GM18873 (cell line): ENCODE measurements around the gene TIMP4.

ENCODE experiments used
- ATAC-seq: cut with Tn5 transposase; IDR thresholded peaks from one replicate; pipeline ENCODE4 v1.9.1; 2021; ENCODE audit warnings: mild to moderate bottlenecking, moderate library complexity, moderate number of reproducible peaks; ENCODE audit not compliant: unreplicated experiment, low FRiP score

TIMP4 gene

DNA sequence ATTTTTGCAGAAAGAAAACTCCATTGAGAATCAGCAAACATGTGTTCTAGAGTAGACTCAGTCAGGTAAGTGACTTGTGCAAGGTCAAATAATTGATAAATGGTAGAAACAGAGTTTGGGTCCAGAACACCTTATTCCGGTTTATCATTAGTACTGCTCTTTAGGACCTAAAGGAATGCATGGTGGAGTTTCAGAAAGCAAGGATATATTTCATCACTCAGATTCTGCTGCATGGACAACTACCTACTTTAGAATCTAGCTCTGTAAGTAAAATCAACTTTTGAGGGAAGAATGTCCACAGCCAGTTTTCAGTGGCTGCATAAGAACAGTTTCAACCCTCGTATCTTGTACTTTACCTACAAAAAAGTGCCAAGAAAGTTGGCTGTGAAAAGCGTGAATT is 43.6 kb downstream of the TIMP4 start:
- ATAC-seq = no peak

DNA sequence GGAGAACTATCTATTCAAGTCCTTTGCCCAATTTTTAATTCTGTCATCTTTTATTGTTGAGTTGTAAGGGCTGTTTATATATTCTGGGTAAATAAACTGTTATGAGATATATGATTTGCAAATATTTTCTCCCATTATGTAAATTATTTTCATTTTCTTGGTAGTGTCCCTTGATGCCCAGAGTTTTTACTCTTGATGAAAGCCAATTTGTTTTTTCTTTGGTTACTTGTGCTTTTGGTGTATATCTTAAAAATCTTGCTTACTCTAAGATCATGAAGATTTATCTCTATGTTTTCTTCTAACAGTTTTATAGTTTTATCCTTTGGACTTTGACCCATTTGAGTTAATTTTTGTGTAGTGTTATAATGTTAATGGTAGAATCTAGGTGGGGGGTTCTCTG is 44.5 kb downstream of the TIMP4 start:
- no peak for ATAC-seq

DNA sequence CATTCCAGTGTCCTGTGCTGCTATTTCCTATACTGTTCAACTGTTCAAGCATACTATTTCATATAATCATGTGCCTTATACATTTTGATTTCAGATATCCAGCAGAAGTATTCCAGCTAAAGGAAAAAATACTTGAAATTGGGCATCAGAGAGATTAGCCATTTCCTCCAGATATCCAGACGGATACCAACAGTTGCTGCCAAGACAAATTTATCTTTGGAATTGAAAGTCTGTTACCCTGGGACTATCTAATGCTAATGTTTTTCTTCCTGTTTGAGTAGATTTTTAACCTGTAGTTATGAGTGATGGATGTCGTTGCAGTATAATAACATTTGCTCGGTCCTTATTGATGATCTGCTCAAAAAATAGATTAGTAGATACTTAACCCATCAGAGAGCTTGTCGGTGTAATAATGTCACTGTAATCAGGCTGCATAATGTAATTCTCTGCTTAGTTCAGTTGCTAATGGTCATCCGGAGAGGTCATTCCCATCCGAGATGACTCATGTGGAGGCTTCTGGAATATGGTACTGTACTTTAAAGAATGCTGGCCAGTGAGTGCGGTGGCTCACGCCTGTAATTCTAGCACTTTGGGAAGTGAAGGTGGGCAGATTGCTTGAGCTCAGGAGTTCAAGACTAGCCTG is 51.5 kb downstream of the TIMP4 start:
- no peak for ATAC-seq
